Bronchial epithelial cell (primary cell): Measurements from ENCODE around the gene NAV3. TPM values are rescaled to one million over a fixed set of nuclear protein-coding genes. Genes with fewer than 3 reads are reported as not detected.

Experiments
- DNase-seq: peaks from one replicate; pipeline ENCODE4 v3.0.0-alpha.2; 2010; ENCODE audit warnings: low read depth
- FAIRE-seq: peaks from 2 replicates; lab custom pipeline; 2011; peaks lifted over from hg19 to GRCh38; lab: Jason Lieb, UNC
- H3K27me3 ChIP-seq: 2 replicates; pipeline ENCODE4 v1.5.1; 2011; ENCODE audit warnings: low read length; ENCODE audit not compliant: control insufficient read depth, insufficient read depth
- H3K36me3 ChIP-seq: 2 replicates; pipeline ENCODE4 v1.5.1; 2011; ENCODE audit warnings: low read length; ENCODE audit not compliant: control insufficient read depth, insufficient read depth
- H3K4me3 ChIP-seq: 2 replicates; pipeline ENCODE4 v1.5.1; 2011; ENCODE audit warnings: mild to moderate bottlenecking, low read depth, low read length, control low read depth
- total RNA-seq: library from RNA; depleted of rRNA; stranded (reverse); fragments of >200 nt; gene quantifications from 2 replicates; pipeline ENCODE4 v1.2.1, GENCODE V29; 2014
- TF ChIP-seq, protein P1 (sequence below): IDR thresholded peaks from 2 replicates; pipeline ENCODE4 v1.5.1; 2011; ENCODE audit warnings: mild to moderate bottlenecking, moderate library complexity, low read length, control low read depth, inconsistent platforms; ENCODE audit not compliant: insufficient read depth, severe bottlenecking

Gene NAV3
- total RNA-seq, 1 donor from 2014 or later = 1.6 TPM

- FAIRE-seq (no peak), DNase-seq (no peak)
- H3K36me3 ChIP-seq = no peaks in the 10 kb centered on the region
- H3K27me3 ChIP-seq = no peaks in the 10 kb centered on the region
- H3K4me3 ChIP-seq = no peak overlapping the region
- TF ChIP-seq, protein P1, sequence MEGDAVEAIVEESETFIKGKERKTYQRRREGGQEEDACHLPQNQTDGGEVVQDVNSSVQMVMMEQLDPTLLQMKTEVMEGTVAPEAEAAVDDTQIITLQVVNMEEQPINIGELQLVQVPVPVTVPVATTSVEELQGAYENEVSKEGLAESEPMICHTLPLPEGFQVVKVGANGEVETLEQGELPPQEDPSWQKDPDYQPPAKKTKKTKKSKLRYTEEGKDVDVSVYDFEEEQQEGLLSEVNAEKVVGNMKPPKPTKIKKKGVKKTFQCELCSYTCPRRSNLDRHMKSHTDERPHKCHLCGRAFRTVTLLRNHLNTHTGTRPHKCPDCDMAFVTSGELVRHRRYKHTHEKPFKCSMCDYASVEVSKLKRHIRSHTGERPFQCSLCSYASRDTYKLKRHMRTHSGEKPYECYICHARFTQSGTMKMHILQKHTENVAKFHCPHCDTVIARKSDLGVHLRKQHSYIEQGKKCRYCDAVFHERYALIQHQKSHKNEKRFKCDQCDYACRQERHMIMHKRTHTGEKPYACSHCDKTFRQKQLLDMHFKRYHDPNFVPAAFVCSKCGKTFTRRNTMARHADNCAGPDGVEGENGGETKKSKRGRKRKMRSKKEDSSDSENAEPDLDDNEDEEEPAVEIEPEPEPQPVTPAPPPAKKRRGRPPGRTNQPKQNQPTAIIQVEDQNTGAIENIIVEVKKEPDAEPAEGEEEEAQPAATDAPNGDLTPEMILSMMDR = no peak
Observed at GRCh38 chr12:77850698-77851097, 20.0 kb downstream of the NAV3 start.

- DNase-seq (peak; percentile 7), FAIRE-seq (no peak)
- no peaks in the 10 kb centered on the region for H3K36me3 ChIP-seq
- TF ChIP-seq, protein P1 = no peak
- H3K27me3 ChIP-seq = no peaks in the 10 kb centered on the region
- no peak overlapping the region for H3K4me3 ChIP-seq
Observed at GRCh38 chr12:77855548-77855947, 24.9 kb downstream of the NAV3 start.

GRCh38 chr12:77861317-77861716 is 30.6 kb downstream of the NAV3 start:
- no peak for DNase-seq
- FAIRE-seq = no peak
- no peak overlapping the region for H3K4me3 ChIP-seq
- no peaks in the 10 kb centered on the region for H3K36me3 ChIP-seq
- no peaks in the 10 kb centered on the region for H3K27me3 ChIP-seq
- TF ChIP-seq, protein P1 = no peak

DNA sequence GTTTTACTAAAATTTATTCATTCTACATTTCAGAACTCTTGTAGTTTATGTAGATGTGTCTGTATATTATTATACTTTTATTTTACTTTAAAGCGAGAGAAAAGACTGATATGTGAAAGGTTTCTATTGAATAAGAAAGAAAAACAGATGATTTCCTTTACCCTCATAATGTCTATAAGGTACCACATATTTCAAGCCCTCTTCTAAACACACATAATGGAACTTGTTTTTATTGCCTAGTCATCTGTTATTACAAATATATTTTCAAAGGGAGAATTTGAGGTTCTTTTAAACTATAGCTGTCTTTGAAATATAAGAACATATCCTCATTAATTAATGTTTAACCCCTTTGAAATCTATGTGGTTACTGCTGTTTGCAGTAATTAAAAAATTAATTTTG is 34.5 kb downstream of the NAV3 start:
- TF ChIP-seq, protein P1 = no peak
- DNase-seq (no peak), FAIRE-seq (no peak)
- Histone ChIP-seq H3K27me3 (no peaks in the 10 kb centered on the region), H3K36me3 (no peaks in the 10 kb centered on the region), H3K4me3 (no peak overlapping the region)

DNA sequence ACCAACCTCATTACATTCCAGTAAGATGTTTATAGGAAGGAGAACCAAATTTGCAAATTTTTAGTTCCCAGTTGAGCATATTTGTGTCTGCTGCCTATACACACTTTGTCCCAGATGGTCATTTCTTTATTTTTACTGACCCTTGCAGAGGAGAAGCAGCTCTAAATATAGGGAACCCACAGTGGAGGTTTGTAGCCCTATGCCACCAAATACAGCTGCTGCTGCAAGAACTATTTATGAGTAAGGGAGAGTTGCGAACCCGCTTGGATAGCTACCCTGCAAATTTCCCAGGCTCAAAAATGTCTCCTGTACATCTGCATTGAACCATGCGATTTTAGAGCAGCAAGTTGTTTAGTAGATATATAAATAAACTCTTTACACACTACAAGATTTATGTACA is 48.2 kb downstream of the NAV3 start:
- TF ChIP-seq, protein P1 = no peak
- H3K4me3 ChIP-seq = no peak overlapping the region

DNA sequence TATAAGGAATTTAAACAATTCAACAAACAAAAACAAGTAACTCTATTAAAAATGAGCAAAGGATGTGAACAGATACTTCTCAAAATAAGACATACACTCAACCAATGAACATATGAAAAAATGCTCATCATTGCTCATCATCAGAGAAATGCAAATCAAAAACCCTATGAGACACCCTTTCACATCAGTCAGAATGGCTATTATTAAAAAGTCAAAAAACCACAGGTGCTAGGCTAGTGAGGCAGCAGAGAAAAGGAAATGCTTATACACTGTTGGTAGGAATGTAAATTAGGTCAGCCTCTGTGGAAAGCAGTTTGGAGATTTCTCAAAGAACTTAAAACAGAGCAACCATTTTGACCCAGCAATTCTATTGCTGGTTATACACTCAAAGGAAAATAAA is 52.0 kb downstream of the NAV3 start:
- no peak for FAIRE-seq
- Histone ChIP-seq H3K36me3 (no peaks in the 10 kb centered on the region), H3K27me3 (no peaks in the 10 kb centered on the region), H3K4me3 (no peak overlapping the region)
- DNase-seq = no peak
- TF ChIP-seq, protein P1 = no peak

More for the DNA sequence above, 48.2 kb downstream of the NAV3 start:
- DNase-seq (no peak), FAIRE-seq (no peak)
- H3K36me3 ChIP-seq = no peaks in the 10 kb centered on the region
- H3K27me3 ChIP-seq = no peaks in the 10 kb centered on the region
